Amygdala (tissue), 56 donors: ENCODE measurements around the gene CBS.
"Not testable (repeated sequence)": the region's sequence is repeated elsewhere in the genome, so short reads cannot be mapped to it uniquely, and the experiment has no call there.

Experiments used
- DNase-seq, 56 donors: peaks; one replicate each; lab custom pipeline; 2025; lab: John Stamatoyannopoulos, UW

CBS gene

DNA sequence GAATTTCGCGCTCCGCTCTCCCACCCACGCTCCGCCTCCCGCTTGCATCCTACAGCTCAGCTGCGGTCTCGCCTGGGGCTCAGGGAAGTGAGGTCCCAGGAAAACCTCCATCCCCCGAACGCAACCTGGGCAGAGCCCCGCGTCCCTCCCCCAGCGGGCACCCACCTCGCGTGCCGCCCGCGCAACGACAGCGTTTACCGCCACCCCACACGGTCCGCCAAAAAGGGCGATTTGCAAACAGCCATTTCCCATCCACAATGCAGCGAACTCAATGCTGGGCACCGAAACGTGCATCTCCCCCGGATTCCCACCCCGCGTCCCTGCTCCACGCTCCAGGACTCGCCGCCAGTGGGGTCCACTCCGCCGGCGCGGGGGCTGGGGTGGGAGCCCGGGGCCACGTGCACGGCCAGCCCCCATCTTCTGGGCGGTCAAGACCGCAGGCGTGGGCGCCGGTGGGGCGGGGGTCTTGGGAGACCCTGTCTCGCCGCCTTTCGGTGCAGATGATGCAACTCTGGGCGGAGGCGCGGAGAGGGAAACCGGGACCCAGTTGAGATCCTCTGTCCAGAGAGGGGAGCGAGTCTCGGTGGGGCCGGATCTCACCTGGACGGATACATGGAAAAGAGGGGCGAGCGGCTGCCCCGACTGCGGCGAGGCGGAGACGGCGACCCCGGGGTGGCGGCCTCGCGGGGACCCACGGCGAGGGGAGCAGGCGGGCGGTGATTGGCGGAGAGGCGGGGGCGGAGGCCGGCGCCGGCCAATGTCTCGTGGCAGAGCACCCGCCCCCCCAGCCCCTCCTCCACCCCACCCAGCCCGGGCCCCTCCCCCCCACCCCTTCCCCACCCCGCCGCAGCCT is at the start of gene CBS:
Gene CBS (minus strand): TSS at position 666 of the 853 bp plus-strand sequence. CDS start 3,642 bp downstream, outside the sequence.
- DNase-seq: not testable (repeated sequence)

GRCh38 chr21:43115956-43116355 is 40.3 kb upstream of the CBS start:
- not testable (repeated sequence) for DNase-seq

DNA sequence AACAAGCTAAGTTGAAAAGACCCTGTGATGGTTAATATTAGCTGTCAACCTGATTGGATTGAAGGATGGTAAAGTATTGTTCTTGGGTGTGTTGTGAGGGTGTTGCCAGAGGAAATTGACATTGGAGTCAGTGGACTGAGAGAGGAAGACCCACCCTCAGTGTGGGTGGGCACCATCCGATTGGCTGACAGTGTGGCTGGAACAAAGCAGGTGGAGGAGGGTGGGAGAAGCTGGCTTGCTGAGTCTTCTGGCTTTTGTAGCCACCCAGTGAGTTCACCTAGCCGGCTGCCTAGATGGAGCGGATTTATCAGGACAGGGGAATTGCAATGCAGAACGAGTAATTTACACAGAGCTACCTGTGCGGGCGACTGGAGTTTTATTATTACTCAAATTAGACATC is 38.8 kb upstream of the CBS start:
- not testable (repeated sequence) for DNase-seq

DNA sequence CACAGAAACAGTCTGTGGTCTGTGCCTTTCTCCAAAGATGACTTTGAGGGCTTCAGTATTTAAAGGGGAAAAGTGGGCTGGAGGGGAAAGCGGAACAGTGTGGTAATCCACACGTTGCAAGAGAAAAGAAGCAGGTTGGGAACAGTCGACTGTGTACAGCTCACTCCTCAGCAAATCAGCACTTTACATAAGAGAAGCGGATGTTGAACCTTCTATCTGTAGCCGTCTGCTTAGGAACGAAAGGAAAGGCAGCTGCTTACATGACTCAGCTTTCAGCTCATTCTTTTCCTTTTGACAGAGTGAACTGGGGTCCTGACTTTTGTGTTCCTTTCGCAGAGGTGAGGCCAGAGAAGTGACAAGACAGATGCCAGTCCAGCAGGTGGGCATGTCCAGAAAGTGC is 33.4 kb upstream of the CBS start:
- DNase-seq: not testable (repeated sequence)

DNA sequence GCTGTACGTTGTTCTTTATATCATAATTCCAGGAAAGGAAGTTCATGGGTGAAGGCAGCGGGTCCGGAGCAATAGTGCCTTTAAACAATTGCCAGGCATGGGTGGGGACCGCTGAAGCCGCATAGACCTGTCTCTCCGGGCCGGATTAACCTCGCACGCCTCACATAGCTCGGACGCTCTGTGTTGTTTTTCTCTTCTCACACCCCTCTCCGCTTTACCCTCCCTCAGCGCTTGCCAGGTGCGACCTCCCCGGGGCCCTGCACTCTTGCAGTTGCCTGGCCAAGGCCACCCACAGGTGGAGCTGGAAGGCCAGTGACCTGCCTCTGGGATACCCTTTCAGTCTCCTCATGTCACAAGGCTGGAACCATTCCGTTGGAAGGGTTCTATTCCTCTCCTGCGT is 32.5 kb upstream of the CBS start:
- not testable (repeated sequence) for DNase-seq

DNA sequence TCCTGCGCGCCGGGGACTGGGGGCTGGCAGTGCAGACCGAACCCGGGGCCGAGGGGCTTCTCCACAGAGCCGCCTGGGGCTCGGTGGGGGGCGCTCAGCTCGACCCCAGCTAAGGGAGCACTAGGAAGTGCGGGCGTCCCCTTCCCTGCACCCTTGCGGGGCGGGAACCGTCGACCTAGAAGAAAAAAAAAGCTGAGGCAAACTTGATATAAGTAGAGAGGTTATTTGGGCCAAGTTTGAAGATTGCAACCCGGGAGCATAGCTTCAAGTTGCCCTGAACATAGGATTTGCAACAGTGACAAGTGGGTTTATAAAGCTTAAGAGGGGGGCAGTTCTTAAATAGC is 32.1 kb upstream of the CBS start:
- not testable (repeated sequence) for DNase-seq

DNA sequence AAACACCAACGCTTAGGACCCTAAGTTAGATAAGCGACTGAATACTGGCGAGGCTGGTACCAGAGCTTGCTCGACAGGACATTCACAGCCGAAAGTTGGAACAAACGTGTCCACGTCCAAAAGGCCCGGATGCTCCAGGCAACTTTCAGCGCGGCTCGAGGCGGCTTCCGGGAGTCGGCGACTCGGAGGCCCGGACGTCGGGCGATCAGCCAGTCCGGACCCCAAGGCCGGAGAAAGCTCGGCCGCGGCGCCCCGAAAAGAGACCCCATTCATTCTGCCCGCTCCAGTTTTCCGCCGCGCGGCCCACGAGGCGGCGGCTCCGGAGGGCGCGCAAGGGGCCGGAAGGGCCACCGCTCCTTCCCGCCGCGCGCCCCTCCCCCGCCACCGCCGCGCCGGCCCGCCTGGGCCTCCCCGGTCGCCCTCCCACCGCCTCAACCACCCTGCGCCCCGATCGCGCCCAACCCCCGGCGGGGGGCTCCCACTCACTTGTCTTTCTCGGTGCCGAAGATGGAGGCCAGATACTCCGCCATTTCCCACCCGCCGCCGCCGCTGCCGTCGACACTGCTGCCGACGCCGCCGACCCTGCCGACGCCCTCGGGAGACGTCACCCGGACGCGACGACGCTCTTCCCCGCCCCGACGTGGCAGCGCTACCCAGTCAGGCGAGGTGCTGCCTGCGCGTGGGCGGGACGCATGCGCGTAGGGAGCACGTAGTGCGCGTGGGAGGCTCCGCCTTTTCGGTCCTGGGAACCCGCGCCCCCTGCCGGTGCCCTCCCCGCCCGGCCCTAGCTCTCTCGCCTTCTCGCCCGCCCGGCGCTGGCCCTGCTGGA is 31.5 kb upstream of the CBS start, which contains the start of gene U2AF1:
Gene U2AF1 (minus strand): TSS at position 606 of the 829 bp plus-strand sequence. CDS start 76 bp downstream, at position 530.
- not testable (repeated sequence) for DNase-seq

GRCh38 chr21:43104642-43105041 is 29.0 kb upstream of the CBS start:
- DNase-seq: not testable (repeated sequence)

DNA sequence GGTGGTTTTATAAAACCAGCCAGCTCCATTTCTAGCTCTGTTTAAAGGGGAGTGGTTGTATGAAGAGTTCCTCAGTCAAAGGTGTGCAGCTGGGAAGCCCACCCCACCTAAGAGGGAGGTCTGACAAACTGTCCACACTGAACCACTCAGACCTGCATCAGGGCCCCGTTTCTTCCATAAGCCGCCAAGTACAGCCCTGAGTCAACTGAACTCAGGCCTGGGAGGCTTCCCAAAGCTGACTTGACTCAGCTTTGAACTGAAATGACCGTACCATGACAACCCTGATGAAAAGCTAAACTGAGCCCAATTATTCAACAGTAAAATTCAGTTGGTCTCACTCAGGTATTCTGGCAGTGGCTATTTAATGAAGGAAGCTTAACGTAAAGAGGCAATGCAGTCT is 26.6 kb upstream of the CBS start:
- DNase-seq: not testable (repeated sequence)

GRCh38 chr21:43101676-43102075 is 26.0 kb upstream of the CBS start:
- not testable (repeated sequence) for DNase-seq

- not testable (repeated sequence) for DNase-seq
Measured at GRCh38 chr21:43101000-43101399, 25.4 kb upstream of the CBS start.

- not testable (repeated sequence) for DNase-seq
Measured at GRCh38 chr21:43091979-43092614, 16.5 kb upstream of the CBS start.

DNA sequence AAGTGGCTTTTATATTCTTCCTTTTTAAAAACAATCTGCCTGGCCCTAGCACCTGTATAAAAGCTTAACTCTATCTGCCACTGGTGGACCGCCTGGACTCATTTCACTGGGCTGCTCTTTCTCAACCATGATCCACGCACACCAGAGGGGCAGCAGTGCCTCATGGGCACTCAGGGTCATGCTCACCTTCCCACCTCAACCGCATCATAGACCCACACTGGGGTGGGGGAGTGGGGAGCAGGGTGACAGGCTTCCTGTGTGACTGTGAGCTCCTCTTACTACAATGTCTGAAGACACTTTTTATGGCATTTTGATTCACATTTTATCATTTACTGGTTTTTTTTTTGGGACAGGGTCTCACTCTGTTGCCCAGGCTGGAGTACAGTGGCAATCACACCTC is 15.3 kb upstream of the CBS start:
- DNase-seq: not testable (repeated sequence)

GRCh38 chr21:43089463-43089862 is 13.8 kb upstream of the CBS start:
- not testable (repeated sequence) for DNase-seq

GRCh38 chr21:43082587-43083300 is 7.1 kb upstream of the CBS start:
- not testable (repeated sequence) for DNase-seq

- DNase-seq: not testable (repeated sequence)
Measured at GRCh38 chr21:43076643-43077042, 1.0 kb upstream of the CBS start.

DNA sequence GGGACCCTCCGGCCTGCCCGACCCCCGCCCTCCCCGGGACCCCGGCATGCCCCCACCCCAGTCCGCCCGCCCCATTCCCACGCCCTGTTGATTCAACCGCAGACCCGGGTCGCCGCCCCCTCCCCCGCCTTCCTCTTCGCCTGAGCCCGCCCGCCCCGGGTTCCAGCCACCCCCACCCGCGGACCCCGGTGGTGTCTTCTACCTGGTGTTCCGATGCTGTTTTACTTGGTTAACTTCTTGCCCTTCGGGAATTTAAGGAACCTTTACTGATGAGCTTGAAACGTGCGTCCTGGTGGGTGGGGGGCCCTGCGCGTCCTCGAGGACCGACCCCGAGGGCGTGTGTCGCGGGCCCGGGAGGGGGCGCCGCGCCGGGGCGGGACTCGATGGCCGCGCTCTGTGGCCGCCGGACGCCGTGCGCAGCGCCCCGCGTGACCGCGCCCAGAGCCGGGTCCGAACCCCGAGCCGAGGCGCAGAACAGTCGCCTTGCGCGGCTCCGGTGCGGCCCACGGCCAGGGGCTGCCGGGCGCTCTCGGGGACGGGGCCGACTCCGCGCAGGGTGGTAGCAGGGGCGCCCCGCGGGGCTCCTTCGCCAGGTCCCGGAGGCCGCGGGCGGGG is 495 bp upstream of the CBS start:
- not testable (repeated sequence) for DNase-seq

- not testable (repeated sequence) for DNase-seq
Measured at GRCh38 chr21:43074401-43075169, 1.1 kb downstream of the CBS start.

GRCh38 chr21:43072742-43073141 is 2.9 kb downstream of the CBS start:
- DNase-seq: not testable (repeated sequence)
